ENCODE data around the gene TJP3. TPM values are rescaled to one million over a fixed set of nuclear protein-coding genes. Genes with fewer than 3 reads are reported as not detected.

TJP3 gene
- total and polyA plus RNA-seq, 2 donors, result 1.4 to 3.3 TPM

DNA sequence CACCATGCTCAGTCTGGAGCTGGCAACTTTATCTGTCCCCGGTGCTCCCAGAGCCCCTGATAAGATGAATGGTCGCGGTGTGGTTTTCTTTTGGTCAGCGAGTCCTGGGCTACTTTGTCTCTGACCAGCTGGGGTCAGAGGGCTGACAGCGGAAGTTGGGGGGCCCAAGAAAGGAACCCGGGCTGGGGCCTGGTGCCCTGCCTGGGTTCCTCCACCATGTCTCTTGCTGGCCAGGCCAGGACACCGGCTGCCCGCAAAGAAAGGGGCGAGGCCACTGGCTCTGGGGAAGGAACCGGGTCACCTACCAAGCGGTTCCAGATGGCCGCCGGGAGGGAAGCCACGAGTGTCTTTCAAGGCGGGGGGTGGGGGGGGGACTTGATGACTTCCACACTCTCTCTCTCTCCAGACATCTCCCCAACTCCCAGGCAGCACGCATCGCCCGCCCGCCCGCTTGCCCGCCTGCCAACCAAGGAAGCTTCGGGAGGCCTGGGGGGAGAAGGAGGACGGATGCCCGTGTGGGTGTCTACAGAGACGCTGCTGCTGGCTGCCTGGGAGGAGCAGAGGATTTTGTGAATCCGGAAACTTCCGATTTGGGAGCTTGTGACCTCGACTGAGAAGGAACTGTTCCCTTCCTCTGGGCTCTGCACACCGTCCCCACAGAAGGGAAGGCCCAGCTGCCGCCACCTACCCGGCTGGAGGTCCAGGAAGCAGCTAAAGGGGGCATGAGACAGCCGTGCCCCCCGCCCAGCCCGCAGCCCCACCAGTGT, 9.0 kb upstream of the TJP3 start:
- no peaks in the 10 kb centered on the region for H3K9me3 ChIP-seq (ENCODE audit: control insufficient read depth in 2 of 2, insufficient read depth in 1 of 2, low read length in 1 of 2)
- peak overlapping the region; percentile 67 to 97 for H3K4me3 ChIP-seq (ENCODE audit: low read length in 2 of 2)
- peaks cover 3 to 12% of the 10 kb centered on the region in 2 donors for H3K4me1 ChIP-seq (ENCODE audit: control insufficient read depth in 2 of 2, insufficient read depth in 2 of 2, low read length in 2 of 2)
- 21% methylated on average over 34 of the region's 34 CpGs for WGBS
- H3K36me3 ChIP-seq (ENCODE audit: control insufficient read depth in 2 of 2, insufficient read depth in 2 of 2, low read length in 1 of 2), result peaks cover 2 to 6% of the 10 kb centered on the region in 2 donors
- DNase-seq (ENCODE audit: low read depth in 6 of 9, low spot score in 9 of 9), result peak in 1 of 9 donors; percentile 54
- H3K27ac ChIP-seq (ENCODE audit: low read depth in 1 of 2, low read length in 1 of 2), result peak overlapping the region in 1 of 2 donors; percentile 37
- H3K27me3 ChIP-seq (ENCODE audit: control insufficient read depth in 2 of 2, insufficient read depth in 1 of 2, low read length in 1 of 2), result peaks cover 0 to 9% of the 10 kb centered on the region in 2 donors

DNA sequence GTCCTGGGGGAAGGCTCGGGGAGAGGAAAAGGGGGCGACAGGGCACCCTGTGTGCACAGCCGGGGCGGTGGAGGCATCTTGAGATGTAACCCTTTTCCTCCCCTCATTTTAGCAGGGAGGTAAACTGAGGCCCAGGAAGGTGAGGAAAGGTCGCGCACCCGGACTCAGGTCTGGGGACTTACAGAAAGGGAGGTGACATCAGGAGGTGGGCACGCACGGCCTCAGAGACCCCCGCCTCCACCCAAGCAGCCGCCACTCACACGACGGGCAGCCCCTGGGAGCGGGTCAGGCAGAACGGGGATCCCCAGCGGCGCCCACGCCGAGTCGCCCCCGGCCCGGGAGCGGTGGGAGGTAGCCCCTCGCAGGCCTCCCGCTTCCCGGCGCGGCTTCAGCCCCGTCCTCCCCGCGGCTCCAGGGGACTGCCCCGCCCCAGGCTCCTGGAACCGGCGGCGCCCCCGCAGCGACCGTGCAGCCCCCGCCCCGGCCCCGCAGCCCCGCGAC, 8.4 kb upstream of the TJP3 start:
- Histone ChIP-seq H3K27me3 (ENCODE audit: control insufficient read depth in 2 of 2, insufficient read depth in 1 of 2, low read length in 1 of 2) (peaks cover 0 to 10% of the 10 kb centered on the region in 2 donors), H3K27ac (ENCODE audit: low read depth in 1 of 2, low read length in 1 of 2) (peak overlapping the region in 1 of 2 donors; percentile 38), H3K4me3 (ENCODE audit: low read length in 2 of 2) (peak overlapping the region; percentile 67 to 97), H3K4me1 (ENCODE audit: control insufficient read depth in 2 of 2, insufficient read depth in 2 of 2, low read length in 2 of 2) (peaks cover 3 to 12% of the 10 kb centered on the region in 2 donors), H3K36me3 (ENCODE audit: control insufficient read depth in 2 of 2, insufficient read depth in 2 of 2, low read length in 1 of 2) (peaks cover 2 to 6% of the 10 kb centered on the region in 2 donors), H3K9me3 (ENCODE audit: control insufficient read depth in 2 of 2, insufficient read depth in 1 of 2, low read length in 1 of 2) (no peaks in the 10 kb centered on the region)
- no peak for DNase-seq (ENCODE audit: low read depth in 6 of 9, low spot score in 9 of 9)
- WGBS, result 1% methylated on average over 43 of the region's 43 CpGs

DNA sequence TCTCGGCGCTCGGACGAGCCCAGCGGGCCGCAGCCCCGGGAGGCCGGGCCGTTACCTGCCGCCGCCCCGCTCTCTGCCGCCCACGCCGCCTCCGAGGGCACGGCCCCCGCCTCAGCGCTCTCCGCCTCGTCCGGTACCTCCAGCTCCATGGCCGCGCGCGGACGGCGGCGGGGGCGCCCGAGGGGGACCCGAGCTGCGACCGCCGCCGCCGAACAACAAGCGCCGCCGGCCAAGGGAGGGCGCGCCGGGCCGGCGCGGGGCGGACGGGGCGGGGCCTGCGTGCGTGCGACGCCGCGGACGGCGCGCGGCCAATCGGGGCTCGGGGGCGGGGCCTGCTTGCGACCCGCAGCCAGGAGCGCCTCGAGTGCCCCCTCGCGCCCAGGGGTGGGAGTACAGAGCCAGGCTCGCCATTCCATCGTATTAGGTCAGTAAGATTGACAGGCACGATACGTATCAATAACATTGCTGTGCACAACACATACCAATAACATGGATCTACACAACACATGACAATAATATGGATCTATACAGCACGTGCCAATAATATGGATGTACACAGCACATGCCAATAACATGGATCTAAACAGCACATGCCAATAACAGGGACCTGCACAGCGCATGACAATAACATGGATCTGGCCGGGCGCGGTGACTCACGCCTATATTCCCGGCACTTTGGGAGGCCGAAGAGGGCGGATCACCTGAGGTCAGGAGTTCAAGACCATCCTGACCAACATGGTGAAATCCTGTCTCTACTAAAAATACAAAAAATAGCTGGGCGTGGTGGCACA, 7.7 kb upstream of the TJP3 start, which contains the start of gene PIP5K1C:
Gene PIP5K1C, minus strand, starts transcription at position 227 of the 791 bp plus-strand sequence. Its CDS starts 78 bp downstream, at position 149.
- Histone ChIP-seq H3K4me1 (ENCODE audit: control insufficient read depth in 2 of 2, insufficient read depth in 2 of 2, low read length in 2 of 2) (peaks cover 3 to 12% of the 10 kb centered on the region in 2 donors), H3K27me3 (ENCODE audit: control insufficient read depth in 2 of 2, insufficient read depth in 1 of 2, low read length in 1 of 2) (peaks cover 0 to 11% of the 10 kb centered on the region in 2 donors), H3K27ac (ENCODE audit: low read depth in 1 of 2, low read length in 1 of 2) (peak within 1 kb of the TSS in 1 of 2 donors; percentile 38), H3K9me3 (ENCODE audit: control insufficient read depth in 2 of 2, insufficient read depth in 1 of 2, low read length in 1 of 2) (no peaks in the 10 kb centered on the region), H3K4me3 (ENCODE audit: low read length in 2 of 2) (peak within 1 kb of the TSS; percentile 67 to 97), H3K36me3 (ENCODE audit: control insufficient read depth in 2 of 2, insufficient read depth in 2 of 2, low read length in 1 of 2) (peaks cover under 1 to 6% of the 10 kb centered on the region in 2 donors)
- peak; percentile 62 to 93 (median 81) for DNase-seq (ENCODE audit: low read depth in 6 of 9, low spot score in 9 of 9)
- WGBS, result 4% methylated on average over 82 of the region's 82 CpGs

DNA sequence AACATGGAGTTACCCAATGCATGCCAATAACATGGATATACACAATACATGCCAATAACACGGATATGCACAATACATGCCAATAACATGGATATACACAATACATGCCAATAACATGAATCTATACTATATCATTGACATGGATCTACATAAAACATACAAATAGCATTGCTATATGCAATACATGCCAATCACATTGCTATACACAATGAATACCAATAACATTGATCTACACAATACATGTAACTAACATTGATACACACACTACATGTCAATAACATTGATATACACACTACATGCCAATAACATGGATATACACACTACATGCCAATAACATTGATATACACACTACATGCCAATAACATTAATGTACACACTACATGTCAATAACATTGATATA, 7.0 kb upstream of the TJP3 start:
- Histone ChIP-seq H3K9me3 (ENCODE audit: control insufficient read depth in 2 of 2, insufficient read depth in 1 of 2, low read length in 1 of 2) (no peaks in the 10 kb centered on the region), H3K27me3 (ENCODE audit: control insufficient read depth in 2 of 2, insufficient read depth in 1 of 2, low read length in 1 of 2) (peaks cover 0 to 15% of the 10 kb centered on the region in 2 donors), H3K4me3 (ENCODE audit: low read length in 2 of 2) (no peak overlapping the region), H3K27ac (ENCODE audit: low read depth in 1 of 2, low read length in 1 of 2) (no peak overlapping the region), H3K4me1 (ENCODE audit: control insufficient read depth in 2 of 2, insufficient read depth in 2 of 2, low read length in 2 of 2) (peaks cover 3 to 12% of the 10 kb centered on the region in 2 donors), H3K36me3 (ENCODE audit: control insufficient read depth in 2 of 2, insufficient read depth in 2 of 2, low read length in 1 of 2) (no peaks in the 10 kb centered on the region)
- DNase-seq (ENCODE audit: low read depth in 6 of 9, low spot score in 9 of 9), result no peak
- 9% methylated on average over 1 of the region's 1 CpG for WGBS

DNA sequence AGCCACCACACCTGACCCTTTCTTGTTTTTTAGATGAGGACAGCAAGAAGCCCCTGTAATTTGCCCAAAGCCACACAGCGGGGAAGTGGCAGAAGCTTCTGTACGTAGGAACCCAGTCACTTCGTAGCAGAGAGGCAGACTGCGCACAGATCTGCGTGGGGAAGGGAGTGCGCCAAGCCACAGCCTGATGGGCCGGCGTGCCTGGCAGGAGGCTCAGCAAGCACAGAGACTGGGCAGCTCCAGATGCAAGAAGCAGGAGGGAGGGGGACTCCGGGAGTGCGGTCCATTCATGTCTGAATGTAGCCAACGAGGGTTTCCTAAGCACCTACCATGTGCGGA, 347 bp upstream of the TJP3 start:
- H3K4me3 ChIP-seq (ENCODE audit: low read length in 2 of 2), result no peak overlapping the region
- H3K9me3 ChIP-seq (ENCODE audit: control insufficient read depth in 2 of 2, insufficient read depth in 1 of 2, low read length in 1 of 2), result no peaks in the 10 kb centered on the region
- no peak for DNase-seq (ENCODE audit: low read depth in 6 of 9, low spot score in 9 of 9)
- 88% methylated on average over 12 of the region's 12 CpGs for WGBS
- H3K36me3 ChIP-seq (ENCODE audit: control insufficient read depth in 2 of 2, insufficient read depth in 2 of 2, low read length in 1 of 2), result no peaks in the 10 kb centered on the region
- H3K27me3 ChIP-seq (ENCODE audit: control insufficient read depth in 2 of 2, insufficient read depth in 1 of 2, low read length in 1 of 2), result peaks cover 0 to 43% of the 10 kb centered on the region in 2 donors
- no peak overlapping the region for H3K27ac ChIP-seq (ENCODE audit: low read depth in 1 of 2, low read length in 1 of 2)
- H3K4me1 ChIP-seq (ENCODE audit: control insufficient read depth in 2 of 2, insufficient read depth in 2 of 2, low read length in 2 of 2), result peaks cover 0 to under 1% of the 10 kb centered on the region in 2 donors

DNA sequence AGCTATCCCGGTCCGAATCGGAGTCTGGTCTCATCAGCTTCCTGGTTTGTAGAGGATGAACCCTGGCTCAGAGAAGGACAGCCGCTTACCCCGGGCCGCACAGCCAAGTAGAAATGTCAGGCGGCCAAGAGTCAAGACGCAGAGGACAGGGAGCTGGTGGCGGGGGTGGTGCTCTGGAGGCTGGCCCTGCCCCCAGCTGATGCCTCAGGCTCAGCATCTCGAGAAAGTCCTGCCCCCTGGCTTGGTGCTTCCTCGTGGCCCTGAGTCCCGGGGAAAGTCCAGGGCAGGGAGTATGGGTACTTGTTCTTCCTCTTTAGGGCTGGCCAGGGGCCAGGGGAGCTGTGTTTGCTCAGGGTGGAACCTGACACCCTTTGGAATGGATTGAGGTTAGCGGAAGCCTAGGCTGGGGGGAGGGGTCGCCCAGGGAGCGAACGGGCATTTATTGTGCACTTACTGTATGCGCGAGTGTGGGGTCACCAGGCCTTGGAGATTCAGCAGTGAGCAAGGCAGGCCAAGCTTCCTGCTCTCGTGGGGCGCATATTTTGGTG, 2.2 kb downstream of the TJP3 start:
- WGBS, result 53% methylated on average over 20 of the region's 20 CpGs
- Histone ChIP-seq H3K27me3 (ENCODE audit: control insufficient read depth in 2 of 2, insufficient read depth in 1 of 2, low read length in 1 of 2) (peaks cover 0 to 49% of the 10 kb centered on the region in 2 donors), H3K27ac (ENCODE audit: low read depth in 1 of 2, low read length in 1 of 2) (no peak overlapping the region), H3K9me3 (ENCODE audit: control insufficient read depth in 2 of 2, insufficient read depth in 1 of 2, low read length in 1 of 2) (no peaks in the 10 kb centered on the region), H3K36me3 (ENCODE audit: control insufficient read depth in 2 of 2, insufficient read depth in 2 of 2, low read length in 1 of 2) (no peaks in the 10 kb centered on the region), H3K4me3 (ENCODE audit: low read length in 2 of 2) (no peak overlapping the region), H3K4me1 (ENCODE audit: control insufficient read depth in 2 of 2, insufficient read depth in 2 of 2, low read length in 2 of 2) (peaks cover 0 to 2% of the 10 kb centered on the region in 2 donors)
- DNase-seq (ENCODE audit: low read depth in 6 of 9, low spot score in 9 of 9), result peak in 1 of 9 donors; percentile 30

DNA sequence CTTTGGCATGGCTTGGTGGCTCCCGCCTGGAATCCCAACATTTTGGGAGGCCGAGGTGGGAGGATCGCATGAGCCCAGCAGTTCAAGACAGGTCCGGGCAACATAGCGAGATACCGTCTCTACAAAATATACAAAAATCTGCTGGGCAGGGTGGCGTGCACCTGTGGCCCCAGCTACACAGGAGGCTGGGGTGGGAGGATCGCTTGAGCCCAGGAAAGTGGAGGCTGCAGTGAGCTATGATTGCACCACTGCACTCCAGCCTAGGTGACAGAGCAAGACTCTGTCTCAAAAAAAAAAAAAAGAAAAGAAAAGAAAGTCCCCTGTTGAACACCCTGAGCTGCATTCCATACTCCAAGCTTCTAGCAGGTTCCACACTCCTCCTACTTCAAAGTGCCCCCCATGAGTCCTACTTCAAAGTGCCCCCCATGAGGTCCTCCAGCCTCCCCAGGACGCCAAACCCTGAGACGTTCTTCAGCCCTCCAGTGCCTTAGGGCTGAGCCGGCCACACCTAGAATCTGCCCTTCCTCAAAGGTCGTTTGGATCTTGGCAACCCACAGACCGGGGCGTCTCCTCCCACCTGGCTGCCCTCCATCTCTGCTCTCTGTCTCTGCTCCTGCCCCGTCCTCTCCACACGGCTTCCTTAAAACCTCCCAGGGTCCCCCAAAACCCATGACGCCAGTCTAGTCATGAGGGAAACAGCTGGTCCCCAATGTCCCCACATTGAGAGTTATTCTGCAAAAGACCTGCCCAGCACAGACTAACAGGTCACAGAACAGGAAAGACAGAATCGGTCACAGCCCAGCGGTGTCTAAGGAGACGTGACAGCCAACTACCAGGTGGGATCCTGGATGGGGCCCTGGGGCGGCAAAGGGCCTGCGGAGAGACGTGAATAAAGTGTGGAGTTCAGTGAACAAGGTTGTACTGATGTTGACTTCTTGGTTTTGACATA, 4.8 kb downstream of the TJP3 start:
- H3K4me3 ChIP-seq (ENCODE audit: low read length in 2 of 2), result no peak overlapping the region

DNA sequence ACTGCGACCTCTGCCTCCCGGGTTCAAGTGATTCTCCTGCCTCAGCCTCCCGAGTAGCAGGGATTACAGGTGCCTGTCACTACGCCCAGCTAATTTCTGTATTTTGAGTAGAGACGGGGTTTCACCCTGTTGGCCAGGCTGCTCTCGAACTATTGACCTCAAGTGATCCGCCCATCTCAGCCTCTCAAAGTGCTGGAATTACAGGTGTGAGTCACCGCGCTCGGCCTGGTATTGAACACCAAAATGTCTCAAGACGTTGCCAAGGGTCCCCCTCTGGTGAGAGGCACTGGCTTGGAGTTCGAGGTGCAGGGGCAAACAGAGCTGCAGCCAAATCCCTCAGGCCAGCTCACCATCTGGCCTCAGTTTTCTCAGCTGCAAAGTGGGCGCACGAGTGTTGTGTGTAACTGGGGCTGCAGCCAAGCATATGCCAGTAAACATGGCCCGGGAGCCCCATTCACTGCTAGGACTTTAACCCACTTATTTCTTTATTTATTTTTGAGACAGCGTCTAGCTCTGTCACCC, 8.0 kb downstream of the TJP3 start:
- H3K4me1 ChIP-seq (ENCODE audit: control insufficient read depth in 2 of 2, insufficient read depth in 2 of 2, low read length in 2 of 2), result peaks cover 0 to 4% of the 10 kb centered on the region in 2 donors
- no peaks in the 10 kb centered on the region for H3K36me3 ChIP-seq (ENCODE audit: control insufficient read depth in 2 of 2, insufficient read depth in 2 of 2, low read length in 1 of 2)
- H3K9me3 ChIP-seq (ENCODE audit: control insufficient read depth in 2 of 2, insufficient read depth in 1 of 2, low read length in 1 of 2), result peaks cover 0 to 5% of the 10 kb centered on the region in 2 donors
- H3K4me3 ChIP-seq (ENCODE audit: low read length in 2 of 2), result no peak overlapping the region
- WGBS, result 93% methylated on average over 16 of the region's 16 CpGs
- no peak for DNase-seq (ENCODE audit: low read depth in 6 of 9, low spot score in 9 of 9)
- H3K27ac ChIP-seq (ENCODE audit: low read depth in 1 of 2, low read length in 1 of 2), result no peak overlapping the region
- peaks cover 12 to 39% of the 10 kb centered on the region in 2 donors for H3K27me3 ChIP-seq (ENCODE audit: control insufficient read depth in 2 of 2, insufficient read depth in 1 of 2, low read length in 1 of 2)

More for the DNA sequence above, 4.8 kb downstream of the TJP3 start:
- Histone ChIP-seq H3K27me3 (ENCODE audit: control insufficient read depth in 2 of 2, insufficient read depth in 1 of 2, low read length in 1 of 2) (peaks cover 0 to 37% of the 10 kb centered on the region in 2 donors), H3K27ac (ENCODE audit: low read depth in 1 of 2, low read length in 1 of 2) (no peak overlapping the region), H3K9me3 (ENCODE audit: control insufficient read depth in 2 of 2, insufficient read depth in 1 of 2, low read length in 1 of 2) (no peaks in the 10 kb centered on the region), H3K36me3 (ENCODE audit: control insufficient read depth in 2 of 2, insufficient read depth in 2 of 2, low read length in 1 of 2) (no peaks in the 10 kb centered on the region), H3K4me1 (ENCODE audit: control insufficient read depth in 2 of 2, insufficient read depth in 2 of 2, low read length in 2 of 2) (peaks cover 0 to 2% of the 10 kb centered on the region in 2 donors)
- 46% methylated on average over 23 of the region's 23 CpGs for WGBS
- DNase-seq (ENCODE audit: low read depth in 6 of 9, low spot score in 9 of 9), result no peak

All from thymus (tissue), 11 donors.